ENCODE measurements around the gene NDUFAB1.
"Not testable (repeated sequence)": the region's sequence is repeated elsewhere in the genome, so short reads cannot be mapped to it uniquely, and the experiment has no call there.

Gene NDUFAB1

GRCh38 chr16:23583271-23583670 lies 12.8 kb downstream of the NDUFAB1 start:
- DNase-seq = not testable (repeated sequence)

- DNase-seq = no peak
Observed at GRCh38 chr16:23581764-23582163, 14.4 kb downstream of the NDUFAB1 start.

DNA sequence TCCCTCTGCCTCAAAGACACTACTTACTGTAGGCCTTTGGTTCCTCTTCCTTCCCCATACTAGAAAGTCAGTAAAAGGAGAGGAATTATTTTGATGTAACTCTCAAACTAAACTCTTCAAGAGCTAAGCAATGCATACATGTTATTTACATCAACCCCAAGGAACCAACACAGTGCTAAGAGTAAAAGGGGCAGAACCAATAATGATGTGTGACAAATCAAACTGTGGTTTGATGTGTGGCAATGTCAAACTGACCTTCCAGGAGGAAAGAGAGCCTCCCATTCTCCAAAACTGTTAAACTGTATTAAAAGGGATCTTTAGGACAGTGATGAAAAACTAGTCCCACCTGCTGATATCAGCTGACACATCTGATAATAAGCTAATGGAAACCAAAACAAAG lies 15.7 kb downstream of the NDUFAB1 start:
- no peak for DNase-seq

GRCh38 chr16:23579371-23579770 lies 16.7 kb downstream of the NDUFAB1 start:
- no peak for DNase-seq

DNA sequence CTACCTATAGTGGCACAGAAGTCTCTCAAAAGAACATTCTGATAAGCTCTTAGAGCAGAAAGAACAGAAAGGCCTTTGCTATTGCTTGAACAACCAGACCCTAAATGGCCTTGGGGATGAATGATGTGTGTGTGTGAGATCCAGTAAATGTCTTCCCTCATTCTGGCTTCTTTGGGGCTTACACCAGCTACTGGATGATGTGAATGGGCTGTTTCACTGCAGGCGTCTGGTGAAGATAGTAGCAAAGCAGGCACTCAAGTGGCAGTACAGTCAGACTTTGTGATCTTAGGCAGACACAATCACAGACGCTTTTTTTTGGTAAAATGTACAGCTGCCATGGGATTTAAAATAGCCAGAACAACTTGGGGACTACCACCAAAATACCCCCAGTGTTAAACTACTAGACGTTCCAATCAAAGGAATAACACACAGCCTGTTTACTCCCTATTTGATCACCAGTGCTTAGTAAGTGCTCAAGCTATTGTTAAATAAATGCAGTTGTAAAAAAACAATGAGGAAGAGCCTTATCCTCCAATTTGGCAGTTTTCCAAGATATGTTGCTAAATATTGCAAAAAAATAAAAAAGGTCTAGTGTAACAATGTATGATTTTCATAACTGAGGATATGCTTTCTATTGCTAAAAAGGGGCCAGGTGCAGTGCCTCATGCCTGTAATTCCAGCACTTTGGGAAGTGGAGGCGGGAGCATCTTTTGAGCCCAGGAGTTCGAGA lies 17.9 kb downstream of the NDUFAB1 start:
- DNase-seq = no peak

- no peak for DNase-seq
Observed at GRCh38 chr16:23577493-23577892, 18.6 kb downstream of the NDUFAB1 start.

- no peak for DNase-seq
Observed at GRCh38 chr16:23575834-23576233, 20.3 kb downstream of the NDUFAB1 start.

GRCh38 chr16:23573817-23574216 lies 22.3 kb downstream of the NDUFAB1 start:
- no peak for DNase-seq

- no peak for DNase-seq
Observed at GRCh38 chr16:23572394-23572793, 23.7 kb downstream of the NDUFAB1 start.

- no peak for DNase-seq
Observed at GRCh38 chr16:23571895-23572294, 24.2 kb downstream of the NDUFAB1 start.

- DNase-seq = no peak
Observed at GRCh38 chr16:23570992-23571632, 25.0 kb downstream of the NDUFAB1 start.

- no peak for DNase-seq
Observed at GRCh38 chr16:23567602-23568001, 28.5 kb downstream of the NDUFAB1 start.

- no peak for DNase-seq
Observed at GRCh38 chr16:23566724-23567123, 29.4 kb downstream of the NDUFAB1 start.

DNA sequence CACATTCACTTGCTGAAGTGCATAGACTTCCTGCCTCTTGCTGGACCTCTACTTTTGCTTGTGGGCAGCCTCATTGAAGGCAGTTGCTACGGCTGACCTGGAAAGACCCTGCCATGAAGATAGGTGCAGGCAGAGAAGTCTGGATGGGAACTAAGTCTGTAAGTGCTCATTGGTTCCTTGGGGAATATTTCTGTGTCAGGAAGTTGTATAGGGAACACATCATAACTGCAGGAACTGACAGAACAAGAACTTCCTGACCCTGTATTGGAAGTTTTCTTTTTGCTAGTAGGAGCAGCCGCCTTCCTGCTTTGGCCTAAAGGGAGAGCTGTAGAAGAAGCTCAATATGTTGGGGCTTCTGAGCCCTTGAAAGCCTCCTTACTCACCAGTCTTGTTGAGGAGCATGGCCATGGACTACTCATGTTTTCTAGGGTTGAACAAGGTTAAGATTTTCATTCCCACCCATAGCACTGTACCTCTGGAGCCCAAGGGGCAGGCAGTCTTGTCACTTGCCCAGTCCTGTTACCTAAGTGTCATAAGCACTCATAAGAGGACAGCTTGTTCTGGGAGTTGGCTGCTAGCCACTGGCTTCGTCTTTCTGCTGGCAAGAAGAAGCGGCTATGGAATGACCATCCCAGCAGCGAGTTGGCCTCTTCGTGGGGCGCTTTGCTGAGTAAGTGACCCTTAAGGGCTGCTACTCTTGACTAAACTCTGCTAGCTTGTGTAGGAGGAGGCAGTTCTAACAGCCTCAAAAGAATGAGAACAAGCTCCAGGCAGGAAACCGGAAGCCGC lies 31.3 kb downstream of the NDUFAB1 start:
- DNase-seq = no peak

DNA sequence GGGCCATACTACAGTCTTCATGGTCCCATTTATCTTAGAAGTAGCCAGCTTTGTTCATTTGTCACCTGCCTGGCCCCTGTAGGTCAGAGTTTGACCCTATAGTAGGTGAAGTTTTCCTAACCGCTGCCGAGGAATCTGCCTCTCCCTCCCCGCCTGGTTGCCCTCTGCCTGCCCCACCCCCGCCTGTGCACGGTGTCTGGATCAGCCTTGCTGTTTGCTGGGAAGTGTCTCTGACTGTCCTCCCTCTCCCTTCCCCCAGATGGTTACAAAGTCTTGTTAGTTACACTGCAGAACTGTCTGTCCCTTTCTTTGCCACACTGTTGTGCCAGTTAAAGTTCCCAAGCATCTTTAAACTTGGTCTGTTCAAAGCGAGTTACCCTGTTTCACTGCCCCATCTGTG lies 32.9 kb downstream of the NDUFAB1 start:
- no peak for DNase-seq

- DNase-seq = no peak
Observed at GRCh38 chr16:23562505-23562904, 33.6 kb downstream of the NDUFAB1 start.

- DNase-seq = no peak
Observed at GRCh38 chr16:23561586-23561985, 34.5 kb downstream of the NDUFAB1 start.

- DNase-seq = no peak
Observed at GRCh38 chr16:23557779-23558702, 38.1 kb downstream of the NDUFAB1 start.

DNA sequence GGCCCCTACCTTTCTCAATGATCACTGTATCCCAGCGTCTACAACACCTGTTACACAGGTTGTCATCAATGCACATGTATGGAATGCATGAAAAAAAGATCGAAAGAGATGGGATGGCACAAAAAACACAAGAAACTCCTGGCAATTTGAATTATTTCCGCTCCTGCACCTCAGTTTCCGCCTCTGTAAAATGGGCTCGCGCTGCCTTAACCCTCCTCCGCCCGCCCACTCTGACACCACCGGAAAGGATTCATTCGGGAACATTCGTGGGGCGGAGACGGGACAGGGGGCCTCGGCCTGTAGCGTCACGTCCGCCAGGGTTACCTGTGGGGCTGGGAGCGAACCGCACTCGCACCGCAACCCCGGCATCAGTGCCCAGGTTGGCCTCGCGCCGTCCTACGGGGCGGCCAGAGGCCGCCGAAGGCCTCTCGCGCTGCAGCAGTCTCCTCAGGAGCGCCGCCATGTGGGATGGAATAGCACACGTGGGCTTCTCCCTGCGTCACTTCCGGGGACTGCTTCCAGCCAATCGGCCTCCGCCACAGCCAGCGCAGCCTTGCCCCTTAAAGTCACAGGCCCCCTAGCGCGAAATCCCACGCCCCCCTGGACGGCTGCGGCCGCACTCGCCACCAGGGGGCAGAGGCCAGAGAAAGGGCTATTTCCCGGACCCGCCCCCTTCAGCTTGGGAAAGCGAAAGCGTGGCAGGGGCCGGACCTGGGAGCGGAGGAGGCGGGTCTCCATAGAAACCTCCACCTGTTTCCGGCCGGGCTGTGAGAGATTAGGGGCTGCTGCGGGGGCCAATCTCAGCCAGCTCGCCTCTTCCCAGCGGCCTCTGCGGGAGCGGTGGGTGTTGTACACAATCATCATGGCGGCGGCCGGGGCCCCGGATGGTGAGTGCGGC lies 39.0 kb downstream of the NDUFAB1 start, which contains the start of the genes EARS2 and UBFD1:
EARS2 (minus strand) TSS at position 470 of the 898 bp plus-strand sequence; CDS start at position 463, 7 bp downstream.
UBFD1 (plus strand) TSS at position 847 of the 898 bp plus-strand sequence; CDS start at position 863, 16 bp downstream.
- DNase-seq = peak; percentile 95

- DNase-seq = no peak
Observed at GRCh38 chr16:23554536-23554935, 41.6 kb downstream of the NDUFAB1 start.

- DNase-seq = no peak
Observed at GRCh38 chr16:23552161-23552560, 44.0 kb downstream of the NDUFAB1 start.

Data from KG1 (cell line).